ENCODE results near the gene MISP3. TPM values are rescaled to one million over a fixed set of nuclear protein-coding genes. Genes with fewer than 3 reads are reported as not detected.

MISP3 gene
- total RNA-seq, 1 experiment from 2014 or later, result 0.54 TPM

DNA sequence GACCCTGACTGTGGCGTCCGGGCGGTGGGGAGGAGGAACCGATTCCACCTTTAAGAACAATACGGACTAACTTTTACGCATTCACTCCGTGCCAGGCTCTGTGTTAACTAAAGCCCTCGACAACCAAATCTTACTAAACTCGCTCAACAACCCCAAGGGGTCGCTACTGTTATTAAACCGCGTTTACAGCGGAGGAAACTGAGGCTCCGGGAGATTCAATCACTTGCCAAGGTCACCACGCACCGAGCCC is 16.8 kb downstream of the MISP3 start:
- POLR2A ChIA-PET, result interaction anchor here (0.5 to 2.2 kb wide), 2 partner anchors 8 to 29 kb away, joined by 3 to 14 read pairs; no protein-coding TSS in a partner anchor
- no TSS peak for BruUV-seq (replicated peaks)
- no peaks in the 10 kb centered on the region for H3K9me3 Mint-ChIP-seq (ENCODE audit: unreplicated experiment)
- peaks cover 27% of the 10 kb centered on the region for H3K36me3 Mint-ChIP-seq (ENCODE audit: insufficient read depth, unreplicated experiment)
- intact Hi-C loops (cut with micrococcal nuclease), result no loop called here
- CTCF ChIA-PET, result interaction anchor here (0.6 kb wide), 2 partner anchors 17 to 53 kb away, joined by 3 read pairs; partner anchors contain the start of gene MISP3
- no peaks in the 10 kb centered on the region for H3K27me3 Mint-ChIP-seq (ENCODE audit: insufficient read depth, unreplicated experiment)
- no peak for DNase-seq (ENCODE audit: unreplicated experiment)
- no peak overlapping the region for H3K27ac Mint-ChIP-seq (ENCODE audit: low read depth, unreplicated experiment)
- peaks cover 12% of the 10 kb centered on the region for H3K4me1 Mint-ChIP-seq (ENCODE audit: insufficient read depth, unreplicated experiment)
- H3K4me3 Mint-ChIP-seq (ENCODE audit: unreplicated experiment), result peak overlapping the region; percentile 78
- TF ChIP-seq, protein P1, sequence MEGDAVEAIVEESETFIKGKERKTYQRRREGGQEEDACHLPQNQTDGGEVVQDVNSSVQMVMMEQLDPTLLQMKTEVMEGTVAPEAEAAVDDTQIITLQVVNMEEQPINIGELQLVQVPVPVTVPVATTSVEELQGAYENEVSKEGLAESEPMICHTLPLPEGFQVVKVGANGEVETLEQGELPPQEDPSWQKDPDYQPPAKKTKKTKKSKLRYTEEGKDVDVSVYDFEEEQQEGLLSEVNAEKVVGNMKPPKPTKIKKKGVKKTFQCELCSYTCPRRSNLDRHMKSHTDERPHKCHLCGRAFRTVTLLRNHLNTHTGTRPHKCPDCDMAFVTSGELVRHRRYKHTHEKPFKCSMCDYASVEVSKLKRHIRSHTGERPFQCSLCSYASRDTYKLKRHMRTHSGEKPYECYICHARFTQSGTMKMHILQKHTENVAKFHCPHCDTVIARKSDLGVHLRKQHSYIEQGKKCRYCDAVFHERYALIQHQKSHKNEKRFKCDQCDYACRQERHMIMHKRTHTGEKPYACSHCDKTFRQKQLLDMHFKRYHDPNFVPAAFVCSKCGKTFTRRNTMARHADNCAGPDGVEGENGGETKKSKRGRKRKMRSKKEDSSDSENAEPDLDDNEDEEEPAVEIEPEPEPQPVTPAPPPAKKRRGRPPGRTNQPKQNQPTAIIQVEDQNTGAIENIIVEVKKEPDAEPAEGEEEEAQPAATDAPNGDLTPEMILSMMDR (IDR thresholded peaks at IDR 0.05; ENCODE audit: unreplicated experiment), result no peak

DNA sequence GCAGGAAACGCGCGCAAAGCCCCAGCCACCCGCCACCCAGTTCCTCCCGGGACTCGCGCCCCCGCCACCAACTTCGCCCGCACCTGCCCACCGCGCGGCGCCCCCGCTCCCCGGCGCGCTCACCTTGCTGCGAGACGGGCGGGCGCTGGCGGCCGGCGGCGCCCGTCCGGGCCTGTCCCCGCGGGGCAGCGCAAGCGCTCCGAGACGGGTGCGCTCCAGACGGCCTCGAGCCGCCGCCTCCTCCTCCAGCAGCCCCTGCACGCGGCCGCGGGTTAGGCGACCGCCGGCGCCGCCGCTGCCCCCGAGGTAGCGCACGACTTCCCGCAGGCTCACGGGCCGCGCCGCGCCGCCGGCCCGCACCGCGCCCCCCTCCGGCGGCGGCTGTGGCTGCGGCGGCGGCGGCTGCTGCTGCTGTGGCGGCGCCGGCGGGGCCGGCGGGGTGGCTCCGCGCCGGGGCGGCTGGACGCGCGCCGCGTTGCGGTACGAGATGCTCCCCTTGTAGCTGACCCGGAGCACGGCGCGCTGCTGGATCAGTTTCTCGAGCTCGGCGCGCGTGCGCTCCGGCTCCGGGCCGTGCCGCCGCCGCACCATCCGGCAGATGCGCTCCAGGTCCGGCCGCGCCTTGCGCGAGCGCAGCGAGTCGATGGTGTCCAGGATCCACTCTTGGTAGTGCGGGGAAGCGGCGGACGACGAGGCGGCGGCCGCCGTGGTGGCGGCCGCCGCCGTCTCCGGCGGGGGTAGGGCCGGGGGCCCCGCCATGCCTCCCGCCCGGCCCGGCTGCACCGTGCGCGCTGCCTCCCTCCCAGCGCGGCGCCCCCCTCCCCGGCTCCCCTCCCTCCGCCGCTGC is 17.3 kb downstream of the MISP3 start:
- CTCF ChIA-PET, result no interaction called here

DNA sequence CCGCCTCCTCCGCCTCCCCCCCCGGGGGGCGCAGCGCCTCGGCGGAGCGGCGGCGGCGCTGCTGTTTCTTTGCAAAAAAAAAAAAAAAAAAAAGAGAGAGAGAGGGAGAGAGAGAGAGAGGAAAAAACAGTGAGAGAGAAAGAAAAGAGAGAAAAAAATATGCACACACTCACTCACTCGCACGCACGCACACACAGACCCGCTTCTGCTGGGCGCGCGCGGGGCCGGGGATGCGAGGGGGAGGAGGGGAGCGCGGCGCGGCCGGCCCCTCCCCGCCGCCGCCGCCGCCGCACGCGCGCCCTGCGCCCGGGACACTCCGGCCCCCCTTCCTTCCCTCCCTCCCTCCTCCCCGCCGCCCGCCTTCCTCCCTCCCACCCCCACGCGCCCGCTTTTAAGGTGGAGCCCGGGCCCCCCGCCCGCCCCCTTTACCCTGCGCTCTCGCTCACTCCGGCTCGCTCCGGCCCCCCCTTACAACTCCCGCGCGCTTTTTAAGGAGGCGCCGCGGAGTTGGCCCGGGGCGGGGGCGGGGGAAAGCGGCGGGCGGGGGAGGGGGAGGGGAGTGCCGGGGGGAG is 18.0 kb downstream of the MISP3 start, which contains the start of gene SAMD1:
SAMD1 (minus strand) TSS at position 243 of the 572 bp plus-strand sequence.
- H3K27ac Mint-ChIP-seq (ENCODE audit: low read depth, unreplicated experiment), result no peak within 1 kb of the TSS
- ChIA-PET CTCF (no interaction called here), POLR2A (interaction anchor here (0.7 to 2.9 kb wide), 4 partner anchors 9 to 1200 kb away, joined by 3 to 14 read pairs (median 7); partner anchors contain the start of gene GCDH)
- peaks cover 27% of the 10 kb centered on the region for H3K36me3 Mint-ChIP-seq (ENCODE audit: insufficient read depth, unreplicated experiment)
- H3K9me3 Mint-ChIP-seq (ENCODE audit: unreplicated experiment), result no peaks in the 10 kb centered on the region
- peak; percentile 78 for DNase-seq (ENCODE audit: unreplicated experiment)
- no peaks in the 10 kb centered on the region for H3K27me3 Mint-ChIP-seq (ENCODE audit: insufficient read depth, unreplicated experiment)
- H3K4me3 Mint-ChIP-seq (ENCODE audit: unreplicated experiment), result peak within 1 kb of the TSS; percentile 78
- BruUV-seq (replicated peaks), result no TSS peak
- H3K4me1 Mint-ChIP-seq (ENCODE audit: insufficient read depth, unreplicated experiment), result peaks cover 12% of the 10 kb centered on the region
- TF ChIP-seq, protein P1 (IDR thresholded peaks at IDR 0.05; ENCODE audit: unreplicated experiment), result no peak
- intact Hi-C loops (cut with micrococcal nuclease), result no loop called here

More for the DNA sequence above, 17.3 kb downstream of the MISP3 start:
- TF ChIP-seq, protein P1 (IDR thresholded peaks at IDR 0.05; ENCODE audit: unreplicated experiment), result no peak
- H3K27ac Mint-ChIP-seq (ENCODE audit: low read depth, unreplicated experiment), result no peak overlapping the region
- H3K4me1 Mint-ChIP-seq (ENCODE audit: insufficient read depth, unreplicated experiment), result peaks cover 12% of the 10 kb centered on the region
- POLR2A ChIA-PET, result interaction anchor here (0.5 to 2.2 kb wide), 6 partner anchors 9 to 425 kb away, joined by 3 to 14 read pairs (median 4); no protein-coding TSS in a partner anchor
- H3K27me3 Mint-ChIP-seq (ENCODE audit: insufficient read depth, unreplicated experiment), result no peaks in the 10 kb centered on the region
- H3K36me3 Mint-ChIP-seq (ENCODE audit: insufficient read depth, unreplicated experiment), result peaks cover 27% of the 10 kb centered on the region
- H3K4me3 Mint-ChIP-seq (ENCODE audit: unreplicated experiment), result peak overlapping the region; percentile 78
- intact Hi-C loops (cut with micrococcal nuclease), result no loop called here
- BruUV-seq (replicated peaks), result no TSS peak
- H3K9me3 Mint-ChIP-seq (ENCODE audit: unreplicated experiment), result no peaks in the 10 kb centered on the region
- peak; percentile 54 for DNase-seq (ENCODE audit: unreplicated experiment)

DNA sequence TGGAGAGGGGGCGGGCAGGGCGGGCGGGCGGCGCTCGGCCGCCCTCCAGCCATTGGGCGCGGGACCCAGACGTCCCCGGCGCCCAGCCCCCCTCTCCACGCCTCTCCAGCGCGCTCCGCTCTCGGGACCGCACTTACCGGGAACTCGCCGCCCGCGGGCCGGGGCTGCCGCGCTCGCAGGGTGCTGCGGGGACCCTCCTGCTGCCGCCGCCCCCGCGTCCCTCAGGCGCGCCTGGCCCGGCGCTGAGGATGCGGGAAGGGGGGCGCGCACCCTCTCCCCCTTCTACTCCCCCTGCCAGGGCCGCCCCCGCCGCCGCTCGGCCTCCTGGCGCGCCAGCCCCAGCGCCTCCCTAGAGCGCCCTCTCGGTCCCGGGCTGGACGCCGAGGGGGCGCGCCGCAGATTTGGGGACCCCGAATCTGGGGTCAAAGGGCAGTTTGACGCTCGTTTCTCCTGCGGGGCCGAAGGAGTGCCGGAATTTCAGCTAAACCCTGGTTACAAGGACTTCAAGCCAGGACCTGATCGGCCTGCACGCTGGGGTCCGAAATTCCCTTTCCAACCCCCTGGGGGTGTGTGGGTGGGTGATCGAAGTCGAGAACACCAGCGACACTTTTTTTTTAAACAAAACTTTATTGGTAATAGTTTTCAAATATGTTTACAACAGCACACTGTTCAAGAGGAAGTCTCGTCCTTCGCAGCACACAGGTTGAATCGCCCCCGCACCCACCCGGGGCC is 18.7 kb downstream of the MISP3 start:
- Mint-ChIP-seq H3K9me3 (ENCODE audit: unreplicated experiment) (no peaks in the 10 kb centered on the region), H3K4me3 (ENCODE audit: unreplicated experiment) (peak overlapping the region; percentile 78), H3K27ac (ENCODE audit: low read depth, unreplicated experiment) (no peak overlapping the region), H3K27me3 (ENCODE audit: insufficient read depth, unreplicated experiment) (no peaks in the 10 kb centered on the region), H3K4me1 (ENCODE audit: insufficient read depth, unreplicated experiment) (peaks cover 12% of the 10 kb centered on the region), H3K36me3 (ENCODE audit: insufficient read depth, unreplicated experiment) (peaks cover 27% of the 10 kb centered on the region)
- BruUV-seq (replicated peaks), result no TSS peak
- ChIA-PET POLR2A (interaction anchor here (0.6 to 2.9 kb wide), 5 partner anchors 10 to 1201 kb away, joined by 3 to 11 read pairs (median 3); partner anchors contain the start of genes GCDH and PRKACA), CTCF (interaction anchor here (0.8 to 1.1 kb wide), 2 partner anchors 24 to 44 kb away, joined by 3 to 4 read pairs; no protein-coding TSS in a partner anchor)
- TF ChIP-seq, protein P1 (IDR thresholded peaks at IDR 0.05; ENCODE audit: unreplicated experiment), result no peak
- intact Hi-C loops (cut with micrococcal nuclease), result no loop called here
- DNase-seq (ENCODE audit: unreplicated experiment), result peak; percentile 33

All from MCF 10A (cell line).